Urothelium cell line (cell line): ENCODE measurements around the gene POMGNT2.
A peak's percentile ranks its signal among the peaks of the same experiment; 100 is the strongest.

ENCODE experiments used
- DNase-seq: peaks from one replicate; pipeline ENCODE4 v3.0.0; 2011; ENCODE audit warnings: low spot score, mixed read lengths
- FAIRE-seq: peaks from 2 replicates; lab custom pipeline; 2011; peaks lifted over from hg19 to GRCh38; lab: Jason Lieb, UNC

The POMGNT2 gene

GRCh38 chr3:43104039-43104438 is 1.8 kb downstream of the POMGNT2 start:
- FAIRE-seq (no peak), DNase-seq (no peak)

- DNase-seq (no peak), FAIRE-seq (no peak)
Measured at GRCh38 chr3:43102773-43103480, 3.0 kb downstream of the POMGNT2 start.

DNA sequence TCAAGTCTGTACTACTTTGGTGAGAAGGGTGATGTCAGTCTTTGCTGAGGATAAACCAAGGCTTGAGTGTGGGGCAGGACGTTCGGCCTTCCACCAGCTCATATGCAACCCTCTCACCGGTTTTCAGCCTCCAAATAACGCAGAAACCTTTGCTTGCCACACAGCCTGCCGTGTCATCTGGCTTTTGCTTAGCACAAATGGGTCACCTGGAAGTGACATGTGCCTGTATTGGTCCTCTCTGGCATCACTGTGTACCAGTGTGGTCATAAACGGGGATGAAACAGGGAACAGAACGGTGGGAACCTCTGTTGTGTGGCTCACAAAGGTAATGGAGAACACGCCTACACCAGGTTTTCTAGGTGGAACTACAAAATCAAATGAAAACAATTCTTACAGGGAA is 7.1 kb downstream of the POMGNT2 start:
- FAIRE-seq = no peak
- no peak for DNase-seq

GRCh38 chr3:43097400-43098080 is 8.3 kb downstream of the POMGNT2 start:
- no peak for FAIRE-seq
- no peak for DNase-seq

DNA sequence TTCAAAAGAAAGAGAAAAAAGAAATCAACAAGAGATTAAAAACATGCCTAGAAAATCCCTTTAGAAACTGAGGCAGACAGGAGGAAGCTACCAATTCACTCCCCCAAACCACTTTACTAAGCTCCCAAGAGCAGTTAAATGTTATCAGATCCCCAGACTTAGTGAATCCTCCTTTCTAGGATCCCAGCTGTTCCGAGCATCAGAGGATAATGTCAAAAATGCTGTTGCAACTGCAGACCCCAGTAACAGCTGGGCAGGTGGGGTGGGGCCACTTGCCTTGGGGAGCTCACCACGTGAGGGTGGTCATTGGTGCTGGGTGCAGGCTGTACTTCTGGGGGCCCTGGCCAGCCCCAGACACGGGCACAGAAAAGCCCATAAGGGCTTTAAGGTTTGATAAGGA is 9.1 kb downstream of the POMGNT2 start:
- FAIRE-seq = no peak

GRCh38 chr3:43095370-43095769 is 10.5 kb downstream of the POMGNT2 start:
- FAIRE-seq (no peak), DNase-seq (no peak)

More for the DNA sequence above, 9.1 kb downstream of the POMGNT2 start:
- DNase-seq = no peak

GRCh38 chr3:43094851-43095250 is 11.0 kb downstream of the POMGNT2 start:
- DNase-seq (no peak), FAIRE-seq (no peak)

DNA sequence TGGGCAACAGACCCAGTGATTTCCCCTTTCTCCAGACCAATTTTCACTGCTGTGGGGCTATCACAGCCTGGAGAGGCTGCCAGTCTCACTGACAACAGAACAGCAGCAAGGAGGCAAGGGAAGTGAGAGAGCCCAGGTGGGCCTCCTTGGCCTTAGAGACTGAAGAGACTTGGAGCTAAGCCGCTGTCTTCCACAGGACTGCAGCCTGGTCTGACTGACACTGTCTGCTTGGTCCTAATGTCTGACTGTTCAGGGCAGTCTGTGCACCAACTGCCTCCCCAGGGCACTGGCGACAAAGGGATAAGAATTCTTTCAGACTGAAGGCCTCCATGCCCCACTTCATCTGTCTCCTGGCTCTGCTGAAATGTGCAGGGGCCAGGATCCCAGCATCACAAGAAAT is 11.5 kb downstream of the POMGNT2 start:
- DNase-seq (no peak), FAIRE-seq (no peak)

- DNase-seq (no peak), FAIRE-seq (no peak)
Measured at GRCh38 chr3:43093974-43094373, 11.9 kb downstream of the POMGNT2 start.

- FAIRE-seq = no peak
- DNase-seq = no peak
Measured at GRCh38 chr3:43093006-43093405, 12.9 kb downstream of the POMGNT2 start.

DNA sequence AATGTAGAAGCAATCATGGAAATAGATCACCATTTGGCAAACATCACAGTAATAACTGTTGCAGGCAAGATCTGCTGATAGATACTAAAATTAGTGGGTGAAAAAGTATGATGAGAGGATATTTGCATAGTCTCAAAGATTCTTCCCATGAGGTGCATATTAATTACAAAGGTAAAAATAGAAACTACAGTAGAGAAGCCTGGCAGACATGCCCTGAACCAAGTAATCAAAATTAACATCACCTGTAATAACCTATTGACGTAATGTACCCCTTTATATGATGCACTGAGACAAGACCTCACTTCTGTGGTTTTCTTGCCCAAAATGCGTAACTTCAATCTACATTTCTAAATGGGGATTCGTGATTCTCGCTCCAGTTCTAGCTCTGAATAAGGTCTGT is 14.4 kb downstream of the POMGNT2 start:
- no peak for DNase-seq
- no peak for FAIRE-seq

- FAIRE-seq = no peak
- no peak for DNase-seq
Measured at GRCh38 chr3:43090238-43090637, 15.6 kb downstream of the POMGNT2 start.

DNA sequence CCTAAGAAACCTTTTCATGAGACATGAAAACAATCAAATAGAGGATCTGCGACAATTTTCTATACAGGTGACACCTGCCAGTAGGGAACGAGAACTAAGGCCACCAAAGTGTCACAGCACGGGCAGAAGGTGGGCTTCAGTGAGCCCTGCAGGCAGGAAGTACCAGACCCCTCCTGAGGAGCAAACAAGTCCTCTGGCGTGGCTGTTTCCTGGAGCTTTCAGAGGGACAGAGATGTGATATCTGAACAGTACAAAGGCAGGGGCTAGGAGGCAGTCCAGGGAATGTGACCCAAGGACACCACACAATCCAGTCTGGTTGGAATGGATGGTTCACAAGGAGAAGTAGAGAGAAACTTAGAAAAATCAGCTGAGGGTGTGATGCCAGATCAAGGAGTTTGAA is 16.8 kb downstream of the POMGNT2 start:
- FAIRE-seq (no peak), DNase-seq (no peak)

DNA sequence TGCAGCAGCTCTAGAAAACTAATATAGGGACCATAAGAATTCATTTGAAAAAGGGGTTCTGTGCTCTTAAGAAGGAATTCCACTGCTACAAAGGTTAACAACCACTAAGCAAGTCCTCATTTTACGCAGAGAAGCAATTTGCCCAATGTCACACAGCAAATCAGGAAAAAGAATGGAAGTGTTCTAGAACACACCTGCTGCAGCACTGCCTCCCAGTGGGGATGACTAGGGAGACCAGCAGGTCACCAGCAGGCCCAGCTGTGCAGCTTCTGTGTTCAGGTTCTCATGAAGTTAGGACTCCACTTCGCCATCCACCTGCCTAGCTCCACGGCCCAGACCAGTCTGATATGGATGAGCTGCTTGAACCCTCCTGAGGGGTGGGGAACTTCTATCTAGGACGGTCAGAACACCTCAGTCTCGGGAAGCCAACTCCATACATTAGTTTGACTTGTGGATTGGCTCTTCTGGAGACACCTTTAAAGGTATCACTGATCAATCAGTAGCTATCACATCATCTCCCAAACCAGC is 18.6 kb downstream of the POMGNT2 start:
- FAIRE-seq (no peak), DNase-seq (no peak)

DNA sequence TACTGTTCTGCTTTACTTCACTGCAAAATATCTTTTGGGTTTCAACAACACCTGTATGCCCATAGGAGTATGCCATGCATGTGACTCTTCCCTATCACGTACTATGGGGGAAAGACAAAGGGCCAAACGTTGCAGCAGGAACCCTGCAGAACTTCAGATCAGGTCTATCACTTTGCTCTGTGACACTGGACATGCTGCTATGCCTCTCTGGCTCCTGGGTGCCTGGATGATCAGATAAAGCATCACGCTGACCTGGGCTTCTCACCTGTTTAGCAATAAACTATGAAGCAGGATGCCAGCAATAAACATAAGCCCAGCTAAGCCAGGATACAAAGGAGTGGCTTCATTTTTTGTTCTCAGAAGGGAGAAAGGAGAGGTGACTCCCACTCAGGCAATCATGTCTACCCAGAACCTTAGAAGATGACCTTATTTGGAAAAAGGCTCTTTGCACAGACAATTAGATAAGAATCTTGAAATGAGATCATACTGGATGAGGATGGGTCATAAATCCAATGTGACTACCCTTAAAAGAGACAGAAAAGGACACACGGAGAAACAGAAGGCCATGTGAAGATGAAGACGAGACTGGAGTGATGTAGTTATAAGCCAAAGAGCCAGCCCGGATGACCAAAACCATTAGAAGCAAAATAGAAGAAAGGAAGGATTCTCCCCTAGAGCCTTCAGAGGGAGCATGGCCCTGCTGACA is 19.3 kb downstream of the POMGNT2 start:
- no peak for FAIRE-seq
- no peak for DNase-seq

DNA sequence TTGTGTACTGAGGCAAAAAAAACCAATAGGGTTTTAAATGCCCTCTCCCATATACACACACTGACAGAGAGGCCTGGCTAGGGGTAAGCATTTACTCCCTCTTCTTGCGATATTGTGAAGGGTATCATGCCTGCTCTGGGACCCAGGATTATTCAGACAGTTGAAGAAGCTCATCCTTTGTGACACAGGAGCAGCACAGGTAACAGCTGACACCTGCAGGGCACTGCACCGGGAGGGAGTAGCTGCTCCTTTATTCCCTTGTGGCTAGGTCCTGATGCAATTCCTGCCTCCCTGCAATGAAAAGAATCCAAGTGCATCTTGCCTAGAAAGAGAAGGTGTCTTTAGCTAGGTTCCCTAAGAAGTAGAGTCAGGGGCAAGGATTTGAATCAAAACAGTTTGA is 23.4 kb downstream of the POMGNT2 start:
- DNase-seq (no peak), FAIRE-seq (no peak)

GRCh38 chr3:43081796-43082195 is 24.1 kb downstream of the POMGNT2 start:
- DNase-seq (no peak), FAIRE-seq (no peak)

GRCh38 chr3:43080726-43081568 is 24.9 kb downstream of the POMGNT2 start:
- DNase-seq (no peak), FAIRE-seq (no peak)

DNA sequence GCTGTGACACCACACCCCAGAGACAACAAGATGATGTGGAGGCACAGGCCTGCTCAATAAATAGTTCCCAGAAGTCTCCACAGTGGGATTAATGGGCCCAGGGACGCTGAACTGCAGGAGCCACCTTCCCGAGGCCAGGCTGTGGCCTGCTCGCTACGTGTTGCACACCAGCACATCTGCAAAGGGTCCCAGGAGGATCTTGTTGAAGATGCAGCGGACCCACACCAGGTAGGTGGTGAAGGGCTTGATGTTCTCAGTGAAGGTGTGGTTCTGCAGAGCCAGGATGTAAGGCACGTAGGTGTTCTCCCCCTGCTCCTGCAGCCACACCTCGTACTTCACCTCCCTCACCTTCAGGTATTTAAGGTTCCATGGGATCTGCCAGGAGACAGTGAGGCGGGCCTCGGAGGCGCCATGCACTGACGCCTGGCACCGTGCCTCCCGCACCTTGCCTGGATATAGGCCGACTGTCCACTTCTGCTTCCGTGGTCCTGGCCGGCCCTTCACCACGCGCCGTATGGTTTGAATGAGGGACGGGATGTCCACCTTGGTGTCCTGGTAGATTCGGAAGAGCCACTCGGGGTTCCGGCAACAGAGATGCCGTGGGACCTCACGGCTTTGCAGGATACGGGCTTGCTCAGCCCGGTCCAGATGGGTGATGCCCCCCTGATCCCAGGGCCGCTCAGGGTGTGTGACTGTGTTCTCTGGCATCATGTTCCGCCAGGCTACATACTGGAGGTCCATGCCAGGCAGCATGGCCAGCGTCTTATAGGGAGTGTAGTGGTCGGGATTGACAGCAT is 26.1 kb downstream of the POMGNT2 start:
- DNase-seq = no peak

DNA sequence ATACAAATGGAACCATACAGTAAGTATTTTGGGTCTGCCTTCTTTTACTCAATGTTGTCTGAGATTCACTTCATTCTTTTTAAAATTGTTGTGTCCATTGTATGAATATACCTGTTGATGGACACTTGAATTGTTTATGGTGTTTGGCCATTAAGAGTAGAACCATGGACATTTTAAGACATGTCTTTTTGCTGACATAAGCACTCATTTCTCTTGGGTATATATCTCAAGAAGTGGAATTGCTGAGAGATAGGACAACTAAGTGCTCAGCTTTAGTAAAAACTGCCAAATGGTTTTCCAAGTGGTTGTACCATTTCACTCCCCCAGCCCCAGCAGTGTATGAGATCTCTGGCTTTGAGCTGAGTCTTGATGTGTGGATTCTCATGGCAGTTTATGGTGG is 28.2 kb downstream of the POMGNT2 start:
- FAIRE-seq (peak; percentile 61), DNase-seq (no peak)

More for the DNA sequence above, 26.1 kb downstream of the POMGNT2 start:
- no peak for FAIRE-seq
